HG03175 (cell line): ENCODE results near the gene DAZL.
"Not testable (repeated sequence)": the region's sequence is repeated elsewhere in the genome, so short reads cannot be mapped to it uniquely, and the experiment has no call there.

Experiments used
- ATAC-seq: cut with Tn5 transposase; IDR thresholded peaks from one replicate; pipeline ENCODE4 v1.9.1; 2021; ENCODE audit warnings: mild to moderate bottlenecking, moderate library complexity; ENCODE audit not compliant: unreplicated experiment

The DAZL gene

GRCh38 chr3:16604887-16605602 lies at the start of gene DAZL:
DAZL (minus strand) TSS chr3:16605423; CDS start chr3:16605205, 218 bp downstream.
- ATAC-seq: no peak

GRCh38 chr3:16654976-16655375 lies 49.8 kb upstream of the DAZL start:
- ATAC-seq: no peak

GRCh38 chr3:16653712-16654111 lies 48.5 kb upstream of the DAZL start:
- ATAC-seq: no peak

- no peak for ATAC-seq
Observed at GRCh38 chr3:16647668-16648067, 42.4 kb upstream of the DAZL start.

- ATAC-seq: no peak
Observed at GRCh38 chr3:16639806-16640205, 34.6 kb upstream of the DAZL start.

GRCh38 chr3:16633948-16634347 lies 28.7 kb upstream of the DAZL start:
- no peak for ATAC-seq

GRCh38 chr3:16632395-16632794 lies 27.2 kb upstream of the DAZL start:
- no peak for ATAC-seq

- no peak for ATAC-seq
Observed at GRCh38 chr3:16618721-16619120, 13.5 kb upstream of the DAZL start.

- ATAC-seq: not testable (repeated sequence)
Observed at GRCh38 chr3:16617155-16617554, 11.9 kb upstream of the DAZL start.

GRCh38 chr3:16616083-16616482 lies 10.9 kb upstream of the DAZL start:
- no peak for ATAC-seq

GRCh38 chr3:16614033-16615031 lies 9.1 kb upstream of the DAZL start:
- ATAC-seq: no peak

GRCh38 chr3:16609927-16610580 lies 4.8 kb upstream of the DAZL start:
- no peak for ATAC-seq

- ATAC-seq: no peak
Observed at GRCh38 chr3:16608816-16609215, 3.6 kb upstream of the DAZL start.

GRCh38 chr3:16607718-16608117 lies 2.5 kb upstream of the DAZL start:
- ATAC-seq: no peak

GRCh38 chr3:16606398-16606797 lies 1.2 kb upstream of the DAZL start:
- ATAC-seq: no peak

- no peak for ATAC-seq
Observed at GRCh38 chr3:16605966-16606365, 743 bp upstream of the DAZL start.

GRCh38 chr3:16604433-16604832 lies 790 bp downstream of the DAZL start:
- no peak for ATAC-seq

- no peak for ATAC-seq
Observed at GRCh38 chr3:16601537-16602005, 3.7 kb downstream of the DAZL start.

- peak; percentile 67 for ATAC-seq
Observed at GRCh38 chr3:16600780-16601536, 4.3 kb downstream of the DAZL start.

GRCh38 chr3:16599694-16600093 lies 5.5 kb downstream of the DAZL start:
- ATAC-seq: no peak
